Keratinocyte (primary cell): ENCODE measurements around the gene ZCCHC7.

Experiments
- EZH2 ChIP-seq: IDR thresholded peaks from one replicate; pipeline ENCODE4 v1.6.1; 2012; ENCODE audit warnings: inconsistent platforms, mild to moderate bottlenecking, low read length, moderate library complexity
- TF ChIP-seq, protein P1 (sequence below), 3 experiments: IDR thresholded peaks in 1 of 3; conservative IDR thresholded peaks in 1 of 3; optimal IDR thresholded peaks in 1 of 3; 2 replicates in 2 of 3; 3 replicates in 1 of 3; pipeline versions ENCODE3 to v1.5.1; 2011; ENCODE audit warnings: low read length in 3 of 3, mild to moderate bottlenecking in 3 of 3, moderate library complexity in 2 of 3, control low read depth in 1 of 3, inconsistent platforms in 1 of 3; ENCODE audit not compliant: insufficient read depth in 2 of 3; ENCODE audit errors: extremely low read depth in 1 of 3

DNA sequence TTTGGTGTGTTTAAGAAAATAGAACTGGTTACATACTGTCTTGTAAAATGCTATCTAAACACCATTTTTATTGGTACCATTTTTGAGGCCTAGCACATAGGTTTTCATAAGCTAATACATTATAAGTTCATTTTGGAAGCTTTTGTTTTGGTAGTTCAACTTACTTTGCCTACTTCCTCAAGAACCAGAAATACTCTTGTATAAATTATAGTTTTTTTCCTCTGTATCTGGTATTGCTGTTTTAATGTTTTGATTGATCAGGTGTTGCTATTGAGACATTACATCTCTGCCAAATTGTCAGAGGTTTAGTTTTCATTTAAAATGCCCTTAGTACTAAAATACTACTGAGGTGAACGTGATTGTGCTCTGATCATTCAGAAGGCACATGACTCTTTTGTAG is 211.5 kb downstream of the ZCCHC7 start:
- no peak for TF ChIP-seq EZH2
- TF ChIP-seq, protein P1, sequence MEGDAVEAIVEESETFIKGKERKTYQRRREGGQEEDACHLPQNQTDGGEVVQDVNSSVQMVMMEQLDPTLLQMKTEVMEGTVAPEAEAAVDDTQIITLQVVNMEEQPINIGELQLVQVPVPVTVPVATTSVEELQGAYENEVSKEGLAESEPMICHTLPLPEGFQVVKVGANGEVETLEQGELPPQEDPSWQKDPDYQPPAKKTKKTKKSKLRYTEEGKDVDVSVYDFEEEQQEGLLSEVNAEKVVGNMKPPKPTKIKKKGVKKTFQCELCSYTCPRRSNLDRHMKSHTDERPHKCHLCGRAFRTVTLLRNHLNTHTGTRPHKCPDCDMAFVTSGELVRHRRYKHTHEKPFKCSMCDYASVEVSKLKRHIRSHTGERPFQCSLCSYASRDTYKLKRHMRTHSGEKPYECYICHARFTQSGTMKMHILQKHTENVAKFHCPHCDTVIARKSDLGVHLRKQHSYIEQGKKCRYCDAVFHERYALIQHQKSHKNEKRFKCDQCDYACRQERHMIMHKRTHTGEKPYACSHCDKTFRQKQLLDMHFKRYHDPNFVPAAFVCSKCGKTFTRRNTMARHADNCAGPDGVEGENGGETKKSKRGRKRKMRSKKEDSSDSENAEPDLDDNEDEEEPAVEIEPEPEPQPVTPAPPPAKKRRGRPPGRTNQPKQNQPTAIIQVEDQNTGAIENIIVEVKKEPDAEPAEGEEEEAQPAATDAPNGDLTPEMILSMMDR (optimal IDR thresholded peaks at IDR 0.05 in 1 of 3, IDR thresholded peaks at IDR 0.05 in 1 of 3, conservative IDR thresholded peaks at IDR 0.05 in 1 of 3; ENCODE audit: extremely low read depth in 1 of 3, insufficient read depth in 2 of 3, low read length in 3 of 3): no peak
